GM12874 (cell line): ENCODE data around the gene LIMK1.

ENCODE experiments used
- CTCF ChIP-seq: IDR thresholded peaks from 2 replicates; pipeline ENCODE4 v1.5.1; 2011; ENCODE audit warnings: low read depth, mild to moderate bottlenecking, control low read depth, low read length, moderate library complexity; ENCODE audit not compliant: insufficient read depth

LIMK1 gene

GRCh38 chr7:74121401-74122249, 38.0 kb downstream of the LIMK1 start:
- no peak for TF ChIP-seq CTCF

DNA sequence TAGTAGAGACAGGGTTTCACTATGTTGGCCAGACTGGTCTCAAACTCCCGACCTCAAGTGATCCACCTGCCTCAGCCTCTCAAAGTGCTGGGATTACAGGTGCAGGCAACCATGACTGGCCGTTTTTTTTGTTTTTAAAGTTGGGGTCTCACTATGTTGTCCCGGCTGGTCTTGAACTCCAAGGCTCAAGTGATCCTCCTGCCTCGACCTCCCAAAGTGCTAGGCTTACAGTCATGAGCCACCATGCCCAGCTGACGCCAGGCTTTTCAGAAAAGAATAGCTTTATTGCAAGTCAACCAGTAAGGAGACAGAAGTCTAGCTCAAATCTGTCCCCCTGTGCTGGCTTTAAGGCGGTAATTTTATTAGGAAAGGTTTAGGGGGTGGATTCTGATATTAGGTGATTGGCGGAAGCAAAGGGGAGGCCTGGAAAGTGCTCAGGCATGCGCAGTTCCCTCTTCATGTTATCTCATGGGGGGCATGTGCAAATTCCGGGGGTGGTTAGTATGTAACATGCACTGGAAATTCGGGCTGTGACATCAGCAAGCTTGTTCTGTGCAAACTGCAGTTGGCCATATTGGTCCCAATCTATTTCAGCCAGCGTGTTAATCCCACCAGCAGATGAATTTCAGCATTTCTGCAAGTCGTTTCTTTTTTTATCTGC, 42.7 kb downstream of the LIMK1 start:
- TF ChIP-seq CTCF = no peak

DNA sequence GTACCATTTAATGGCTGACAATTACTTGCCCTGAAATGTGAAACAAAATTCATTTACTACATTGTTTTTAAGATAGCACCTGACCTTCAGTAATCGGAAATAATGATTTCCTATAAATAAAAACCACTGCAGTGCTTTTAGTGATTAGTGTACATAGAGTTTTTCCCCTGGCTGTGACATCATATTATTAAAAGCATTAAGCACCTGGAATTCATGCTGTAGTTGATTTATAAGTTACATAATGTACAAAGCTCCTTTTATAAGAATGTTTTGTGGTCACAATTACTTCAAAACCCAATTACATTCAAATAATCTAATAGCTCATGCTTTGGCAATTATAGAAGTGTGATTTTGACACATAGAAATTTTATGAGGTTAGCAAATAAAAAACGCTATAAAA, 46.3 kb downstream of the LIMK1 start:
- TF ChIP-seq CTCF = no peak

DNA sequence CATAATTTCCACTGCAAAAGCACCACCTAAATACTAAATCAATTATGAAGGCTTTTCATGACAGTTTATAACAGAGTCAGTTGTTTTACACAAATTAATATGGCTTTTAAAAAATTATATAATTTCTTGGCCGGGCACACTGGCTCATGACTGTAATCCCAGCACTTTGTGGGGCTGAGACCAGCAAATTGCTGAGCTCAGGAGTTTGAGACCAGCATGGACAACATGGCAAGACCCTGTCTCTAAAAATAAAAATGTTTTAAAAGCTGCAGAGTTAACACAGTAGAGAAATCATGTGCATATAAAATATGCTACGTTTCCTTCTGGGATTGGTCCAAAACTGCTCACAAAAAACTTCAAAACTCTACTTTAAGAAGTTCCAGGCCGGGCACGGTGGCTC, 46.9 kb downstream of the LIMK1 start:
- TF ChIP-seq CTCF = no peak

DNA sequence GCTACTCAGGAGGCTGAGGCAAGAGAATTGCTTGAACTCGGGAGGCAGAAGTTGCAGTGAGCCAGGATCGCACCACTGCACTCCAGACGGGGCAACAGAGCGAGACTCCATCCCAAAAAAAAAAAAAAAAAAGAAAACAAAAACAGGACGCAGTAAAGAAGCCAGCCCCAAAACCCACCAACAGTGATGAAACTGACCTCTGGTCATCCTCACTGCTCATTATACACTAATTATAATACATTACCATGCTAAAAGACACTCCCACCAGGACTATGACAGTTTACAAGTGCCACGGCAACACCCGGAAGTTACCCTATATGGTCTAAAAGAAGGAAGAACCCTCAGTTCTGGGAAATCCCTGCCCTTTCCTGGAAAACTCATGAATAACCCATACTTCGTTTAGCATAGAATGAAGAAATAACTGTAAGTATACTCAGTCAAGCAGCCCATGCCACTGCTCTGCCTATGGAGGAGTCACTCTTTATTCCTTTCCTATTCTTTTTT, 50.6 kb downstream of the LIMK1 start:
- TF ChIP-seq CTCF = no peak

DNA sequence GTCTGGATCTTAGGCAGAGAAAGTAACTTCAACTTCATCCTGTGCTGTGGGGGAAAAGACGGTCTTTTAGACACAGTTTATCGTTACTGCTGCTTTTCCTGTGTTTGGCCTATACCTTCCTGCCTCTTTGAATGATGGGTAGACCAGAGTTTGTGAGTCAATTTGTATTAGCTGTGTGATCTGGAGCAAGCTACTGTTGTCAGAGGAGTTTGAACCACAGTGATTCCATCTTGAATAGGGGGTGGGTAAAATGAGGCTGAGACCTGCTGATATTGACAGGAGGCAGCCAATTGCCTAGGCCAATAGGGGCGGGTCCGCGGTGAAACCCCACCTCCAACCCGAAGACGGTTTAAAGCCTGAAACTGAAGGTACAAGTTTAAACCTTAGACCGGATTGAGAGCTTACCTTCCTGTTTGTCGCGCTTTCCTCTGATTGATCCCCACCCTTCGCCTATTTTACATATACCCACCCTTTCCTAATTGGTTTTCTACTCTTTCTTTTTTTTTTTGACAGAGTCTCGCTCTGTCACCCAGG, 54.8 kb downstream of the LIMK1 start:
- no peak for TF ChIP-seq CTCF
